ENCODE measurements around the gene PBX1.

The PBX1 gene

GRCh38 chr1:164770131-164770529 is 211.1 kb downstream of the PBX1 start:
- H2AFZ ChIP-seq (ENCODE audit: low read depth, low read length): no peak overlapping the region
- TF ChIP-seq CTCF (IDR thresholded peaks at IDR 0.05; ENCODE audit: low read depth, low read length) (no peak), EZH2phosphoT487 (IDR thresholded peaks at IDR 0.05; ENCODE audit: low read depth) (no peak)
- no peaks in the 10 kb centered on the region for H3K9me3 ChIP-seq (ENCODE audit: insufficient read depth, low read length)
- H3K27me3 ChIP-seq (ENCODE audit: low read depth, low read length): peaks cover 1% of the 10 kb centered on the region; the same call in 1 of the 2 replicates
- no peak overlapping the region for H3K27ac ChIP-seq (ENCODE audit: low read length)
- no peak overlapping the region for H3K4me3 ChIP-seq (ENCODE audit: low read length)
- H3K9ac ChIP-seq (ENCODE audit: low read length): no peak overlapping the region
- no peaks in the 10 kb centered on the region for H3K4me1 ChIP-seq (ENCODE audit: low read length)
- no peaks in the 10 kb centered on the region for H3K36me3 ChIP-seq (replicated peaks; ENCODE audit: low read depth, low read length)
- H3K79me2 ChIP-seq (ENCODE audit: low read length): no peaks in the 10 kb centered on the region
- H4K20me1 ChIP-seq (ENCODE audit: insufficient read depth, low read length): no peaks in the 10 kb centered on the region
- no peak overlapping the region for H3K4me2 ChIP-seq (ENCODE audit: low read length)

GRCh38 chr1:164771041-164771618 is 212.1 kb downstream of the PBX1 start:
- Histone ChIP-seq H3K4me1 (ENCODE audit: low read length) (no peaks in the 10 kb centered on the region), H3K27me3 (ENCODE audit: low read depth, low read length) (peaks cover 3% of the 10 kb centered on the region; the same call in 1 of the 2 replicates), H3K9me3 (ENCODE audit: insufficient read depth, low read length) (no peaks in the 10 kb centered on the region), H3K79me2 (ENCODE audit: low read length) (no peaks in the 10 kb centered on the region), H2AFZ (ENCODE audit: low read depth, low read length) (no peak overlapping the region), H3K9ac (ENCODE audit: low read length) (no peak overlapping the region), H3K36me3 (replicated peaks; ENCODE audit: low read depth, low read length) (no peaks in the 10 kb centered on the region), H3K4me3 (ENCODE audit: low read length) (no peak overlapping the region), H3K4me2 (ENCODE audit: low read length) (no peak overlapping the region), H4K20me1 (ENCODE audit: insufficient read depth, low read length) (no peaks in the 10 kb centered on the region), H3K27ac (ENCODE audit: low read length) (no peak overlapping the region)
- TF ChIP-seq EZH2phosphoT487 (IDR thresholded peaks at IDR 0.05; ENCODE audit: low read depth): no peak
- TF ChIP-seq CTCF (IDR thresholded peaks at IDR 0.05; ENCODE audit: low read depth, low read length): no peak

- TF ChIP-seq CTCF (IDR thresholded peaks at IDR 0.05; ENCODE audit: low read depth, low read length) (no peak), EZH2phosphoT487 (IDR thresholded peaks at IDR 0.05; ENCODE audit: low read depth) (no peak)
- Histone ChIP-seq H3K4me2 (ENCODE audit: low read length) (no peak overlapping the region), H3K4me1 (ENCODE audit: low read length) (no peaks in the 10 kb centered on the region), H3K9me3 (ENCODE audit: insufficient read depth, low read length) (no peaks in the 10 kb centered on the region), H3K36me3 (replicated peaks; ENCODE audit: low read depth, low read length) (no peaks in the 10 kb centered on the region), H3K79me2 (ENCODE audit: low read length) (no peaks in the 10 kb centered on the region), H3K27ac (ENCODE audit: low read length) (no peak overlapping the region), H3K9ac (ENCODE audit: low read length) (no peak overlapping the region), H2AFZ (ENCODE audit: low read depth, low read length) (no peak overlapping the region), H3K4me3 (ENCODE audit: low read length) (no peak overlapping the region), H4K20me1 (ENCODE audit: insufficient read depth, low read length) (no peaks in the 10 kb centered on the region), H3K27me3 (ENCODE audit: low read depth, low read length) (peaks cover 3% of the 10 kb centered on the region; the same call in 1 of the 2 replicates)
Observed at GRCh38 chr1:164771619-164772361, 212.8 kb downstream of the PBX1 start.

GRCh38 chr1:164772635-164773034 is 213.7 kb downstream of the PBX1 start:
- Histone ChIP-seq H3K4me2 (ENCODE audit: low read length) (no peak overlapping the region), H3K27ac (ENCODE audit: low read length) (no peak overlapping the region), H3K36me3 (replicated peaks; ENCODE audit: low read depth, low read length) (no peaks in the 10 kb centered on the region), H4K20me1 (ENCODE audit: insufficient read depth, low read length) (no peaks in the 10 kb centered on the region), H3K9ac (ENCODE audit: low read length) (no peak overlapping the region), H3K4me3 (ENCODE audit: low read length) (no peak overlapping the region), H3K27me3 (ENCODE audit: low read depth, low read length) (peaks cover 3% of the 10 kb centered on the region; the same call in 1 of the 2 replicates), H3K79me2 (ENCODE audit: low read length) (no peaks in the 10 kb centered on the region), H2AFZ (ENCODE audit: low read depth, low read length) (no peak overlapping the region), H3K4me1 (ENCODE audit: low read length) (no peaks in the 10 kb centered on the region), H3K9me3 (ENCODE audit: insufficient read depth, low read length) (no peaks in the 10 kb centered on the region)
- TF ChIP-seq EZH2phosphoT487 (IDR thresholded peaks at IDR 0.05; ENCODE audit: low read depth) (no peak), CTCF (IDR thresholded peaks at IDR 0.05; ENCODE audit: low read depth, low read length) (no peak)

Measured in OCI-LY3 (cell line).